Memory B cell (primary cell): ENCODE data around the gene SLX9.
"Not testable (repeated sequence)": the region's sequence is repeated elsewhere in the genome, so short reads cannot be mapped to it uniquely, and the experiment has no call there.

ENCODE experiments used
- ATAC-seq: fragments of 150-1000 bp; cut with Tn5 transposase; 2 replicates; pipeline ENCODE4 v1.10.0; 2021; ENCODE audit warnings: low read depth, mild to moderate bottlenecking, moderate library complexity
- DNase-seq, 2 donors: peaks; one replicate each; pipeline ENCODE4 v3.0.0; 2022; ENCODE audit warnings: low spot score in 2 of 2
- H3K27ac Mint-ChIP-seq: one replicate; pipeline ENCODE4 v1.8.0; 2022; ENCODE audit warnings: mild to moderate bottlenecking, moderate library complexity, mixed read lengths
- H3K27me3 Mint-ChIP-seq: one replicate; pipeline ENCODE4 v1.8.0; 2022; ENCODE audit warnings: mixed read lengths
- H3K36me3 Mint-ChIP-seq: one replicate; pipeline ENCODE4 v1.8.0; 2022; ENCODE audit warnings: mild to moderate bottlenecking, mixed read lengths
- H3K4me1 Mint-ChIP-seq: one replicate; pipeline ENCODE4 v1.8.0; 2022; ENCODE audit warnings: mixed read lengths
- H3K4me3 Mint-ChIP-seq: one replicate; pipeline ENCODE4 v1.8.0; 2022; ENCODE audit warnings: mild to moderate bottlenecking, moderate library complexity, mixed read lengths
- H3K9me3 Mint-ChIP-seq: one replicate; pipeline ENCODE4 v1.8.0; 2022; ENCODE audit warnings: mixed read lengths

The SLX9 gene

DNA sequence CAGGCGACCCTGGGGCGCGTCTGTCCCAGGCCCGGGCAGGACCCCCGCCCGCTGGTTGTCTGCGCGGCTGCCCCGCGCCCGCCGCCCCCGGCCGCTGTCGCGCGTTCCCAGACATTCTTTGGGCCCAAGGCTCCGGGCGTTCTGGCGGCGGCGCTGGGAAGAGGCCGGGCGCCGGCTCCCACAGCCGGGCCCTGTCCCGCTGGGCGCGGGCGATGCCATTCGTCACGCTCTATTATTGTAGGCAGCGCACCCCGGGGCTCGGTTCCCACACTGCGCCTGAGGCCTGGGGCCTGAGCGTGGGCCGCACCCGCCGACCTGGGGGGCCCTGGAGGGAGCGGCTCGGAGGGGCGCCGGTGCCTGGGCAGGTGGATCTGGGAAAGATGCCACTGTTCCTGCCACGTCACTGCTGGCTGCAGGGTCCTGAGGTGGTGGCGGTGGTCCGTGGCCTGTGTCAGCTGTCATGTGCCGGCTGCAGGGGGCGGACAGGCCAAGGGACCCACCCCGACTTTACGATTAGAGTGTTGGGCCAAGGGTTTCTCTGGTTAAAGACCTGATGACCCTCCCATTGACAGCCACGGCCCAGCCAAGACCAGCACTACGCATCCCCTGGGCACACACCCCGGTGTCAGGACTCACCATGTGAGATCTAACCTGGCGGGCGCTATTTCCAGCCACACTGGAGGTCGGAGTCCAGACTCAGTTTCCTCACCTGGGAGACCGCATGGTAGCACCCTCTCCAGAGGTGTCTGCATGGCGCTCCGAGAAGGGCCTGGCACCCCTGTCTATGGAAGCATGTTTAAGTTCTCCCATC lies 79.5 kb downstream of the SLX9 start:
- Mint-ChIP-seq H3K36me3 (peaks cover 7% of the 10 kb centered on the region), H3K27me3 (peaks cover 17% of the 10 kb centered on the region), H3K4me3 (peak overlapping the region; percentile 8), H3K4me1 (peaks cover 4% of the 10 kb centered on the region), H3K9me3 (peaks cover 5% of the 10 kb centered on the region), H3K27ac (no peak overlapping the region)
- ATAC-seq (no peak), DNase-seq (no peak)

DNA sequence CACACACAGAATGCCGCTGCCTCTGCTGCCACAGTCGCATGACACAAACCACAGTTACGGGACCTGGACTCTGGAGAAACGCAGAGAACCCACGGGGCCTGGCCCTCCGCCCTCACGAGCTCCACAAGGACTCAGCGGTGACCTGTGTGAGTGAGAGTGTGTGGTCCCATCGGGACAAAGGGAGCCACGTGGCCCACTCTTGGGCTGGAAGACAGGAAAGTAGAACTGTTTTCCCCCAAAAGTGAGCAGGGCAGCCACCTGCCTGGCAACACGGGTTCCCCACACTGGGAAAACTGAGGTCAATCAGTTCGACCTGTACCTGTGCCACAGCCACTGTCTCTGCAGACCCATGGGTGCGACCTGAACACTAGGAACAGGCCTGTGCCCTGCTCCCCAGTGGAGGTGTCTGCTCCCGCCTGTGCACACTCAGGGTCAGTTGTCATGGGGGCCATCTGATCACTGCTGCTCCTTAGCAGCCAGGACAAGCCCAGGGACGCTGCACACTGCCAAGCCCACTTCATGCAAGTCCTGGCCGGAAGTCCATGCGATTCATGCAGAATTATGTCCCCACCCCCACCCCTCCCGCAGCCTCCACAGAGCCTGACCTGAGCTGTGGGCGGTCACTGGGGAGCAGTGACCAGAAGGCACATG lies 80.2 kb downstream of the SLX9 start:
- DNase-seq (no peak), ATAC-seq (no peak)
- Mint-ChIP-seq H3K27ac (no peak overlapping the region), H3K9me3 (peaks cover 5% of the 10 kb centered on the region), H3K4me1 (peaks cover 3% of the 10 kb centered on the region), H3K36me3 (peaks cover 7% of the 10 kb centered on the region), H3K27me3 (peaks cover 14% of the 10 kb centered on the region), H3K4me3 (no peak overlapping the region)

DNA sequence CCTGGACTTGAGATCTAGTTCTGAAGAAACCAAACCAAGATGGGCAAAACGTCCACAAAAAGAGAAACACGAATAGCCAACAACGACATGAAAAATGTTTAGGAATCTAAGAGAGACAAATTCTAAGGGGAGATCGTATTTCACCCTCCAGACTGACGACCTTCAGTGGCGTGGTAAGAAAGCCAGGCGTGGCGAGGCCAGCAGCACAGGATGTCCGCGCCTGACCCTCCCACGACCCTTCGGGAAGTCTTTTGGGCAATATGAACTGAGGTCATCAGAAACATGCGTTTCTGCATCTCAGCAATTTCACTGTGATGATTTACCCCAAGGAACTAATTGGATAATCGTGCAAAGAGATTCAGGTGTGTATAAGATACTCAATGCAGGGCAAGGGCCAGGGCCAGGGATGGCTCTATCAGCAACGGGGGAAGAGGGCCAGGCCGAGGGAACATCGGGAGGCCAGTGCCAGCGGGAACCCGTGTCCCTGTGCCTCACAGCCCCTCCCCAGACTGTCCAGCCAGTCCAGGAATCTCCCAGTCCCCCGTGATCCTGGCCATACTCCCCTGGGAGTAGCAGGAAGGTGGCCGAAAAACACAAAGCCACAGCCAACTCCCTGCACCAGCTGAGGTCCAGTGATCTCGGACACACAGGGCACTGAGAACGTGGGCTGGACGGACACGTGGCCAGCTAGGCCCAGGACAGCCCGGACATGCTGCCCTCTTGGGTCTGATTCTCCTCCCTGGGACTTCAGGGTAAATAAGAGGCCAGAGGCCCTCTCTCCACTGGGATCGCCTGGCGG lies 81.0 kb downstream of the SLX9 start:
- Mint-ChIP-seq H3K4me3 (no peak overlapping the region), H3K27me3 (peaks cover 12% of the 10 kb centered on the region), H3K9me3 (peaks cover 5% of the 10 kb centered on the region), H3K4me1 (peaks cover 3% of the 10 kb centered on the region), H3K36me3 (peaks cover 7% of the 10 kb centered on the region), H3K27ac (no peak overlapping the region)
- DNase-seq: no peak
- no peak for ATAC-seq

DNA sequence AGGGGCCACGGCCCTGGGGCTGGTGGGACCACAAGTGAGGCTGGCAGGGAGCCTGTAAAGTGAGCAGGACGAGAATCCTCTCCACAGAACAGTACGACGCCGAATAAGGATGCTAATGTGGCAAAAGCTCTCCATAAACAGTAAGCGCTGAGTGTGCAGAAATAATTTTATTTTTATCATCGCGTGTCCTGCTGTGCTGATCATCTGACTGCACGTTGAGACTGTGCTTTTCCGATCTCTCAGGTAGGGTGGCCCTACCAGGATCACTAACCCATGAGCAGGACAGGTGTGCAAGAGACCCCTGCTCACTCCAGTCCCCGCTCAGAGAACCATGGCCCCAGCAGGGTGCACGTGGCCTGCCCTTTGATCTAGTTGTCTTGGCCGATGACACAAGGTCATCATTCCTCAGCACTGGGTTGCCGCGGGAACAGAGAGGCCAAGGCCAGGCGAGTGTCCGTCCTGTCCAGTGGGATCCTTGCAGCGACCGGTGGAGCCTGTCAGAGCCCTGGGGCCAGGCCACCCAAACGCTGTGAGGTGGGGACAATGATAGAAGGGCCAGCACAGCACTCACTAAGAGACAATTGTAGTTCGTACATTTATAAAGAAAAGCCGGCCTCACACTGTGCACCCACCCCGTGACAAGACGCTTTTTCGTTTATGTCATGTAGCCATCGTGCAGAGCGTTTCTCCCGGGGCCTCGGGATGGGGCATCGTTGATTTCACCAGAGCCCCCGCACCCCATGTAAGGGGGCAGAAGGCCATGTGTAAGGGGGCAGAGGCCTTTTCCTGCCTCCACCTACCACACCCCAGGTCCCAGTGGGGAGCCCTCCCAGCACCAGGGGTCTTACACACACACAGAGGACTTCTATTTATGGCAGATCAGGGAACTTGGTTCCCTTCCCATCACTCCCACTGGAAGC lies 81.9 kb downstream of the SLX9 start:
- ATAC-seq (no peak), DNase-seq (no peak)
- Mint-ChIP-seq H3K27me3 (peaks cover 14% of the 10 kb centered on the region), H3K4me3 (no peak overlapping the region), H3K27ac (no peak overlapping the region), H3K4me1 (peaks cover 3% of the 10 kb centered on the region), H3K36me3 (peaks cover 7% of the 10 kb centered on the region), H3K9me3 (peaks cover 5% of the 10 kb centered on the region)

DNA sequence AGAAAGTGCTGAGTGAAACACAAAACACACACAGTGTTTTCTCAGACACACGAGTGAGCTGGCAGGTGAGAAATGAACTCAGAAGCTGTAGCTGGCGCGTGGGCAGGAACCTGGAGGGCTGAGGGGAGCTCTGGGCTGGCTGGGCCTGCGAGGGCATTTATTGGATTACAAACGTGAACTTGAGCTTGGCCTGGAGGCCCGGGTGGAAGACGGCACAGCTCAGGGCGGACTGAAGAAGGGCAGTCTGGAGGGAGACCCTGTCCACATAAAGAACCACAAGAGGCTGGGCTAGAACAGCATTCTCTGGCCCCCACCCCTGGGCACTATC lies 82.5 kb downstream of the SLX9 start:
- Mint-ChIP-seq H3K4me1 (peaks cover 3% of the 10 kb centered on the region), H3K27ac (no peak overlapping the region), H3K9me3 (peaks cover 5% of the 10 kb centered on the region), H3K4me3 (no peak overlapping the region), H3K27me3 (peaks cover 15% of the 10 kb centered on the region), H3K36me3 (peaks cover 7% of the 10 kb centered on the region)
- DNase-seq: no peak
- ATAC-seq: no peak

DNA sequence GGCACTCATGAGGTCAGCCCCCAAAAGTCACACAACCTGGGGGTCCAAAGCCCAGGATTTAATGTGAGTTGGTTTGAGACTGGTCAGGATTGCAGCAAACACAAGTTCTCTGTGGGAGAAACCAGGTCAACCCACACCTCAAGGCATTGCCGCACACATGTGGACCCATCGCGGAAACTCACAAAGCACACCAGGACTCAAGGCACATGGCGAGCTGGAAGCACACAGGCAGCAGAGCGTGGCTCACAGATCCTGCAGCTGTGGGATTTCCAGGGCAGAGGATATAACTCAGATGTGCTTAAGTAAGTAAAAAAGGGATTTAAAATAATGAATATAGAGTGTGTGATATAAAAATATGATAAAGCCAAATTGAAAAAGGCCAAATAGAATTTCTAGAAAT lies 82.9 kb downstream of the SLX9 start:
- ATAC-seq (no peak), DNase-seq (no peak)
- Mint-ChIP-seq H3K27ac (no peak overlapping the region), H3K36me3 (peaks cover 5% of the 10 kb centered on the region), H3K4me1 (peaks cover 3% of the 10 kb centered on the region), H3K27me3 (peaks cover 12% of the 10 kb centered on the region), H3K9me3 (peaks cover 5% of the 10 kb centered on the region), H3K4me3 (no peak overlapping the region)

DNA sequence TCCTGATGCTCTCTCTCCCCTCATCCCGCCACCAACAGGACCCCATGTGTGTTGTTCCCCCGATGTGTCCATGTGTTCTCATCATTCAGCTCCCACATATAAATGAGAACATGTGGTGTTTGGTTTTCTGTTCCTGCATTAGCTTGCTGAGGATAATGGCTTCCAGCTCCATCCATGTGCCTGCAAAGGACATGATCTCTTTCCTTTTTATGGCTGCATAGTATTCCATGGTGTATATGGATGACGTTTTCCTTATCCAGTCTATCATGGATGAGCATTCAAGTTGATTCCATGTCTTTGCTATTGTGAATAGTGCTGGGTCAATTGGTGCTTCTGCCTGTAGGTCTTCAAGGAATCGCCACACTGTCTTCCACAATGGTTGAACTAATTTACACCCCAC lies 84.7 kb downstream of the SLX9 start:
- not testable (repeated sequence) for H3K27me3 Mint-ChIP-seq, ATAC-seq, H3K4me3 Mint-ChIP-seq, DNase-seq, H3K4me1 Mint-ChIP-seq, H3K9me3 Mint-ChIP-seq, H3K27ac Mint-ChIP-seq, H3K36me3 Mint-ChIP-seq

DNA sequence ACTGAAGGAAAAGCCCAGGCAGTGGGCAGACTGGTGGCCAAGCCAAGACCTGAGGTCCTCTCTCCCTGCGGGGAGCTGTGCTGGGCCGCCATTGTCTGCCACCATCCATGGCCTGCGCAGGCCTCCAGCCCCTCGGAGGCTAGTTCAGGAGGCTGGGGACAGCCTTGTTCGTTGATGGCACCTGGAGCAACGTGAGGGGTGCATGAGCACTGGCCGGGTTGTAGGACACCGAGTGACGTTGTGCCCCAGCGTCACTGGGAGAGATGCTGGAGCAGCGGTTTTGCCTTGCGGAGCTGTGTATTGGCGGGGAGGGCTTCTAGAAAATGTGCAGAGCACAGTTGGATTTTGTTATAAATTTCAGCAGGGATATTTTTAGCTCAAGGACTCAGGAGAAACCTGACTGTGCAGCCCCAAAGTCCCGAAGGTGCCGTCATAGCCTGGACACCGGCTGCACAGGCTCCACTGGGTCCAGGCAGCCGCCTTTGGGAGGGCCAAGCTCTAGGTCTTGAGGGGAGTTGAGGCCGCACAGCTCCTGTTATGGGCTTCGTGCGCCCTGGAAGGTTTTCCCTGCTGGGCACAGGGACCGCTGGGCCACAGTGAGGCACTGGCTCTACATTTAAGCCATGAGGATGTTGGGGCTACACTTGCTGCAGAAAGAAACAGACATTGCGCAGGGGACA lies 86.4 kb downstream of the SLX9 start:
- Mint-ChIP-seq H3K4me3 (no peak overlapping the region), H3K27me3 (peaks cover 5% of the 10 kb centered on the region), H3K9me3 (peaks cover 5% of the 10 kb centered on the region), H3K4me1 (no peaks in the 10 kb centered on the region), H3K27ac (no peak overlapping the region), H3K36me3 (peaks cover 3% of the 10 kb centered on the region)
- DNase-seq (no peak), ATAC-seq (no peak)
